OCI-LY1 (cell line): ENCODE results near the gene AOAH.

Experiments
- EZH2 ChIP-seq: fragments of 200-600 bp; sonication (generic), shearing (Covaris generic); IDR thresholded peaks from 2 replicates; pipeline ENCODE4 v1.8.0; 2017; ENCODE audit warnings: borderline replicate concordance, mixed run types, mild to moderate bottlenecking, antibody characterized with exemption, low read length, moderate library complexity, mixed read lengths
- TF ChIP-seq, protein P1 (sequence below): fragments of 200-600 bp; sonication (generic), shearing (Covaris generic); IDR thresholded peaks from 2 replicates; pipeline ENCODE4 v1.5.1; 2017; ENCODE audit warnings: mild to moderate bottlenecking, antibody characterized with exemption, low read length, moderate library complexity, mixed read lengths

DNA sequence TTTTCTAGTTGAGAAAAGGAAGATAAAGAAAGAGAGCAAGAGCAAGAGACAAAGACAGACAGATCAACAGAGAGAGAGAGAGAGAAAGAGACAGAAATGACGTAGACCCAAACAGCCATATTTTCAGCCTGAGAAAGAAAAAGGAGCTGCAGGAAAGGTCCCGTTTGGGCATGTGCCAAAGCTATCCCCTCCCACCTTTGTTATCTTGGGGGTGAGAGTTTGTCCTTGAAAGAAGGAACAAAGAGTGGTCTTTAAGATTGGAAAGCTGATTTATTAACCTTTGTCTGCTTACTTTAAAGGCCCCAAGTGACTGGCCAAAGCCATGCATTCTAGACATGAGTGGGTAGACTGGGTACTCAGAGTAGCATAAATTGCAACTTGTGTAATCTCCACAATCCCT is 98.2 kb downstream of the AOAH start:
- TF ChIP-seq, protein P1, sequence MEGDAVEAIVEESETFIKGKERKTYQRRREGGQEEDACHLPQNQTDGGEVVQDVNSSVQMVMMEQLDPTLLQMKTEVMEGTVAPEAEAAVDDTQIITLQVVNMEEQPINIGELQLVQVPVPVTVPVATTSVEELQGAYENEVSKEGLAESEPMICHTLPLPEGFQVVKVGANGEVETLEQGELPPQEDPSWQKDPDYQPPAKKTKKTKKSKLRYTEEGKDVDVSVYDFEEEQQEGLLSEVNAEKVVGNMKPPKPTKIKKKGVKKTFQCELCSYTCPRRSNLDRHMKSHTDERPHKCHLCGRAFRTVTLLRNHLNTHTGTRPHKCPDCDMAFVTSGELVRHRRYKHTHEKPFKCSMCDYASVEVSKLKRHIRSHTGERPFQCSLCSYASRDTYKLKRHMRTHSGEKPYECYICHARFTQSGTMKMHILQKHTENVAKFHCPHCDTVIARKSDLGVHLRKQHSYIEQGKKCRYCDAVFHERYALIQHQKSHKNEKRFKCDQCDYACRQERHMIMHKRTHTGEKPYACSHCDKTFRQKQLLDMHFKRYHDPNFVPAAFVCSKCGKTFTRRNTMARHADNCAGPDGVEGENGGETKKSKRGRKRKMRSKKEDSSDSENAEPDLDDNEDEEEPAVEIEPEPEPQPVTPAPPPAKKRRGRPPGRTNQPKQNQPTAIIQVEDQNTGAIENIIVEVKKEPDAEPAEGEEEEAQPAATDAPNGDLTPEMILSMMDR, result no peak
- no peak for TF ChIP-seq EZH2
